22Rv1 (cell line): ENCODE data around the gene PKP4.

Experiments
- CTCF ChIP-seq: fragments of 450-650 bp; IDR thresholded peaks from 2 replicates; pipeline ENCODE4 v1.5.1; 2017; ENCODE audit warnings: mild to moderate bottlenecking
- ZFX ChIP-seq: fragments of 450-650 bp; IDR thresholded peaks from 2 replicates; pipeline ENCODE4 v1.6.1; 2017; ENCODE audit warnings: antibody characterized with exemption, borderline replicate concordance

- TF ChIP-seq CTCF (no peak), ZFX (no peak)
Observed at GRCh38 chr2:158487419-158487818, 30.7 kb downstream of the PKP4 start.
